ENCODE measurements around the gene SPOCD1.

Gene SPOCD1

DNA sequence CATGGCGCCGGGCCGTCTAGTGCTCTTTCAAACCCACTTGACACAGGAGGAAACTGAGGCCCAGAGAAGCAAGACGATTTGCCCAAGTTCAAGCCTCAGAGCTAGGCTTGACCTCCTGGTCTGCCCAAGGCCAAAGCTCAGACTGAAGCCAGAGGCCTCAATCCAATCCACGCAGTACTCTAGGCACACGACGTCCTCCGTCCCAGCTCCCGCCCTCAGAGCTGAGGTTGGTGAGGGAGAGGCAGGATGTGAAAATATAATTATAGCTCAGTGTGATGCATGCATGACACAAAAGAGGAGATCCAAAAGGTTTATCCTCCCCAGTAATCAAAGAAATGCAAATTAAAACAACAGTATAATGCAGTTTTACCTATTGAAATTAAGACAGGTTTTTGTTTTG lies 36.1 kb downstream of the SPOCD1 start:
- TF ChIP-seq RAD21 (IDR thresholded peaks at IDR 0.05; ENCODE audit: low read depth), result no peak
- TF ChIP-seq FOXM1 (IDR thresholded peaks at IDR 0.05; ENCODE audit: borderline replicate concordance, low read depth), result no peak
- no peak for TF ChIP-seq YY1 (IDR thresholded peaks at IDR 0.05; ENCODE audit: low read depth)
- TF ChIP-seq TCF12 (IDR thresholded peaks at IDR 0.05; ENCODE audit: low read depth), result no peak
- TF ChIP-seq ZBTB7A (IDR thresholded peaks at IDR 0.05; ENCODE audit: low read depth), result no peak
- TF ChIP-seq, protein P1, sequence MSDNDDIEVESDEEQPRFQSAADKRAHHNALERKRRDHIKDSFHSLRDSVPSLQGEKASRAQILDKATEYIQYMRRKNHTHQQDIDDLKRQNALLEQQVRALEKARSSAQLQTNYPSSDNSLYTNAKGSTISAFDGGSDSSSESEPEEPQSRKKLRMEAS (IDR thresholded peaks at IDR 0.05), result no peak
- no peak for TF ChIP-seq EGR1 (IDR thresholded peaks at IDR 0.05)
- TF ChIP-seq TAF1 (IDR thresholded peaks at IDR 0.05; ENCODE audit: low read depth), result no peak
- TF ChIP-seq NFIC (IDR thresholded peaks at IDR 0.05), result no peak
- no peak for TF ChIP-seq REST (IDR thresholded peaks at IDR 0.05; ENCODE audit: low read depth)

DNA sequence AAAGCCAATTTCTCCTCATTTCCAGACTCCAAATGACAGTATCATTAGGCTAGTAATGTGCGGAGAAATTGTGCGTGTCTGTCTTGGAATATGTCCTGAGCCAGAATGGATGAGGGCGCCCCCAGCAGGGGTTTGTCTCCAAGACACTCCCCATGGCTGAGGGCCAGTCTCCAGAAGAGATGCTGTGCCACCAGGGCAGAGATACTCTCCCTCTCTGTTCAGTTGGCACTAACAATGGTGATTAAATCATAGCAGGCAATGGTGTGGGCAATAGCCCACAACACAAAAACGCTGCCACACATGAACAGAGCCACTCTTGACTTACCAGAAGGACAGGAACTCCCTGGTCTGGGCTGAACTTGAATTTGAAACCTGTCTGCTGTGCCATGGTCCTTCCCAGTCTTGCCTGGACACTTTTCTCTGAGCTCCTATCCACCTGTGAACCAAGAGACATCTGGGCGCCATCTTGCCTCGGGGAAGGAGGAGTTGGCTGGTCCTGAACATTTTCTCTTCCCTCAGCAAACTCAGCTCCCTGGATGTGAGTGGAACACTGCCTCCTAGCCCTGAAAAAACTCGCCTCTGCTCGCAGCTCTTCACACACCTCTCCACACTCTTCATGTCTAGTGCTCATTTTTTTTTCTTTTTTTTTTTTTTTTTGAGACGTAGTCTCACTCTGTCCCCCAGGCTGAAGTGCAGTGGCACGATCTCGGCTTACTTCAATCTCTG lies 36.9 kb downstream of the SPOCD1 start:
- TF ChIP-seq CEBPB (IDR thresholded peaks at IDR 0.05), result no peak
- TF ChIP-seq NFIC (IDR thresholded peaks at IDR 0.05), result no peak
- TF ChIP-seq REST (IDR thresholded peaks at IDR 0.05; ENCODE audit: low read depth), result no peak
- TF ChIP-seq TCF12 (IDR thresholded peaks at IDR 0.05; ENCODE audit: low read depth), result no peak

- TF ChIP-seq EP300 (IDR thresholded peaks at IDR 0.05; ENCODE audit: borderline replicate concordance), result no peak
- no peak for TF ChIP-seq RAD21 (IDR thresholded peaks at IDR 0.05; ENCODE audit: low read depth)
- TF ChIP-seq, protein P1 (IDR thresholded peaks at IDR 0.05), result no peak
- TF ChIP-seq TEAD4 (IDR thresholded peaks at IDR 0.05), result no peak
- no peak for TF ChIP-seq FOXM1 (IDR thresholded peaks at IDR 0.05; ENCODE audit: borderline replicate concordance, low read depth)
- no peak for TF ChIP-seq CREB1 (IDR thresholded peaks at IDR 0.05; ENCODE audit: low read depth)
- TF ChIP-seq EGR1 (IDR thresholded peaks at IDR 0.05), result no peak
- TF ChIP-seq, protein P2, sequence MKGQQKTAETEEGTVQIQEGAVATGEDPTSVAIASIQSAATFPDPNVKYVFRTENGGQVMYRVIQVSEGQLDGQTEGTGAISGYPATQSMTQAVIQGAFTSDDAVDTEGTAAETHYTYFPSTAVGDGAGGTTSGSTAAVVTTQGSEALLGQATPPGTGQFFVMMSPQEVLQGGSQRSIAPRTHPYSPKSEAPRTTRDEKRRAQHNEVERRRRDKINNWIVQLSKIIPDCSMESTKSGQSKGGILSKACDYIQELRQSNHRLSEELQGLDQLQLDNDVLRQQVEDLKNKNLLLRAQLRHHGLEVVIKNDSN (IDR thresholded peaks at IDR 0.05), result no peak
- TF ChIP-seq ZBTB7A (IDR thresholded peaks at IDR 0.05; ENCODE audit: low read depth), result no peak
- TF ChIP-seq CEBPB (IDR thresholded peaks at IDR 0.05), result no peak
- no peak for TF ChIP-seq REST (IDR thresholded peaks at IDR 0.05; ENCODE audit: low read depth)
- TF ChIP-seq TCF12 (IDR thresholded peaks at IDR 0.05; ENCODE audit: low read depth), result no peak
- no peak for TF ChIP-seq TAF1 (IDR thresholded peaks at IDR 0.05; ENCODE audit: low read depth)
- no peak for TF ChIP-seq NFIC (IDR thresholded peaks at IDR 0.05)
- no peak for TF ChIP-seq YY1 (IDR thresholded peaks at IDR 0.05; ENCODE audit: low read depth)
Observed at GRCh38 chr1:31776516-31776915, 39.3 kb downstream of the SPOCD1 start.

GRCh38 chr1:31776032-31776431 lies 39.8 kb downstream of the SPOCD1 start:
- TF ChIP-seq TAF1 (IDR thresholded peaks at IDR 0.05; ENCODE audit: low read depth), result no peak
- no peak for TF ChIP-seq CREB1 (IDR thresholded peaks at IDR 0.05; ENCODE audit: low read depth)
- no peak for TF ChIP-seq TEAD4 (IDR thresholded peaks at IDR 0.05)
- no peak for TF ChIP-seq TCF12 (IDR thresholded peaks at IDR 0.05; ENCODE audit: low read depth)
- no peak for TF ChIP-seq EGR1 (IDR thresholded peaks at IDR 0.05)
- TF ChIP-seq, protein P2 (IDR thresholded peaks at IDR 0.05), result no peak
- TF ChIP-seq RAD21 (IDR thresholded peaks at IDR 0.05; ENCODE audit: low read depth), result no peak
- TF ChIP-seq, protein P1 (IDR thresholded peaks at IDR 0.05), result no peak
- TF ChIP-seq FOXM1 (IDR thresholded peaks at IDR 0.05; ENCODE audit: borderline replicate concordance, low read depth), result no peak
- TF ChIP-seq YY1 (IDR thresholded peaks at IDR 0.05; ENCODE audit: low read depth), result no peak
- no peak for TF ChIP-seq REST (IDR thresholded peaks at IDR 0.05; ENCODE audit: low read depth)
- no peak for TF ChIP-seq NFIC (IDR thresholded peaks at IDR 0.05)

Data from Ishikawa (cell line).